PC-9 (cell line): ENCODE measurements around the gene KRTAP9-8. TPM values are rescaled to one million over a fixed set of nuclear protein-coding genes. Genes with fewer than 3 reads are reported as not detected.
"Not testable (repeated sequence)": the region's sequence is repeated elsewhere in the genome, so short reads cannot be mapped to it uniquely, and the experiment has no call there.

ENCODE experiments used
- BruUV-seq: library from RNA; stranded (reverse); fragments of 400-500 nt; replicated peaks from 2 replicates; lab custom pipeline; 2021; lab: Mats Ljungman, UMichigan
- CTCF ChIA-PET: fragments of 300-600 bp; sonication (Branson Sonifier 250); formaldehyde crosslinking; loops from one replicate; lab custom pipeline; 2022; ENCODE audit warnings: antibody characterized with exemption; lab: Charles Lee
- POLR2A ChIA-PET: fragments of 300-600 bp; sonication (Branson Sonifier 250); formaldehyde crosslinking; loops from one replicate; lab custom pipeline; 2022; ENCODE audit warnings: antibody characterized with exemption; ENCODE audit not compliant: unreplicated experiment; lab: Charles Lee
- DNase-seq, 2 experiments: peaks; one replicate each; pipeline versions ENCODE4 v3.0.0 to v3.0.0-alpha.2; 2015 to 2022; ENCODE audit warnings: mixed read lengths in 1 of 2
- H2AFZ ChIP-seq: fragments of 200-600 bp; sonication (generic); 2 replicates; pipeline ENCODE4 v1.8.1; 2017; ENCODE audit warnings: antibody characterized with exemption
- H3F3A ChIP-seq: fragments of 200-600 bp; sonication (generic); 2 replicates; pipeline ENCODE4 v1.8.1; 2017; ENCODE audit warnings: antibody characterized with exemption, mild to moderate bottlenecking, low read depth; ENCODE audit not compliant: insufficient read depth
- H3K27ac ChIP-seq: fragments of 200-600 bp; sonication (generic); 2 replicates; pipeline ENCODE4 v1.6.1; 2016; ENCODE audit warnings: mixed run types
- H3K27me3 ChIP-seq: fragments of 200-600 bp; sonication (generic); 2 replicates; pipeline ENCODE4 v1.6.1; 2016; ENCODE audit warnings: low read depth, mixed run types; ENCODE audit not compliant: insufficient read depth
- H3K36me3 ChIP-seq: fragments of 200-600 bp; sonication (generic); 2 replicates; pipeline ENCODE4 v1.6.1; 2016; ENCODE audit warnings: low read depth, mixed run types
- H3K4me1 ChIP-seq: fragments of 200-600 bp; sonication (generic); replicated peaks from 2 replicates; pipeline ENCODE4 v1.6.1; 2016; ENCODE audit warnings: mixed run types; ENCODE audit not compliant: insufficient read depth
- H3K4me2 ChIP-seq: fragments of 200-600 bp; sonication (generic); 2 replicates; pipeline ENCODE4 v1.6.1; 2017; ENCODE audit warnings: mixed run types
- H3K4me3 ChIP-seq: fragments of 200-600 bp; sonication (generic); 2 replicates; pipeline ENCODE4 v1.6.1; 2016; ENCODE audit warnings: mixed run types
- H3K79me2 ChIP-seq: fragments of 200-600 bp; sonication (generic); 2 replicates; pipeline ENCODE4 v1.6.1; 2017; ENCODE audit warnings: low read depth, mixed run types
- H3K9me2 ChIP-seq: fragments of 200-600 bp; sonication (generic); 2 replicates; pipeline ENCODE4 v1.8.1; 2017; ENCODE audit warnings: mild to moderate bottlenecking; ENCODE audit not compliant: insufficient read depth
- H3K9me3 ChIP-seq: fragments of 200-600 bp; sonication (generic); 2 replicates; pipeline ENCODE4 v1.8.1; 2016; ENCODE audit warnings: low read depth; ENCODE audit not compliant: insufficient read depth
- H4K20me1 ChIP-seq: fragments of 200-600 bp; sonication (generic); 2 replicates; pipeline ENCODE4 v1.8.1; 2017; ENCODE audit not compliant: insufficient read depth
- EZH2 ChIP-seq: fragments of 200-600 bp; sonication (generic); IDR thresholded peaks from 2 replicates; pipeline ENCODE4 v1.8.0; 2017; ENCODE audit warnings: antibody characterized with exemption, low read depth
- intact Hi-C: fragments of 100-400 bp; cut with micrococcal nuclease; formaldehyde crosslinking; loops from one replicate; pipeline ENCODE4 v1.10.0; 2022; ENCODE audit not compliant: unreplicated experiment
- total RNA-seq: library from RNA; stranded (reverse); gene quantifications from 2 replicates; pipeline ENCODE4 v1.2.3, GENCODE V29; 2021
- TF ChIP-seq, protein P1 (sequence below): fragments of 200-600 bp; sonication (generic); conservative IDR thresholded peaks from 2 replicates; pipeline ENCODE4 v1.6.1; 2017; ENCODE audit warnings: mixed run types, antibody characterized with exemption, mild to moderate bottlenecking, moderate library complexity

KRTAP9-8 gene
- total RNA-seq, 1 experiment from 2014 or later, result not detected

DNA sequence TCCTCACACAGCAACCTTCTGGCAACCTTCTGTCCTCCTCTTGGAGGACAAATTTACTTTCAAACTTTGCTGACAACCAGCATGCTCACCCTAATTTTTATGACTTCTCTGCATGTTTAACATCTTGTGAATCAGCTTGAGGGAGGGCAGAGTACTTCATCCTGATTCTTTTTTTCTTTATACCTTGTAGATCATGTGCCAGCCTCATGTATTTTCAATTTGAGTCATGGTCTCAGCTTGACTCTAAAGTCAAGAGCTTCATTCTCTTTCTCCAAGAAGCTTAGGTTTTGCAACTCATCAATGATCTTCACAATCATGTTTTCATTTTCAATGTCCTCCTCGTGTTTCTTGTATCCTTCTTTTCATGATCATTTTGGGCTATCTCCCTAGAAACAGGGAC, 34.1 kb downstream of the KRTAP9-8 start:
- Histone ChIP-seq H3K27me3 (no peaks in the 10 kb centered on the region), H3K27ac (no peak overlapping the region), H3K79me2 (no peaks in the 10 kb centered on the region), H3K4me2 (no peak overlapping the region), H3K4me3 (no peak overlapping the region), H3K4me1 (peaks cover 12% of the 10 kb centered on the region), H3K36me3 (no peaks in the 10 kb centered on the region), H3K9me2 (no peaks in the 10 kb centered on the region), H4K20me1 (no peaks in the 10 kb centered on the region), H2AFZ (no peak overlapping the region), H3F3A (no peaks in the 10 kb centered on the region), H3K9me3 (no peaks in the 10 kb centered on the region)
- no peak for TF ChIP-seq EZH2
- TF ChIP-seq, protein P1, sequence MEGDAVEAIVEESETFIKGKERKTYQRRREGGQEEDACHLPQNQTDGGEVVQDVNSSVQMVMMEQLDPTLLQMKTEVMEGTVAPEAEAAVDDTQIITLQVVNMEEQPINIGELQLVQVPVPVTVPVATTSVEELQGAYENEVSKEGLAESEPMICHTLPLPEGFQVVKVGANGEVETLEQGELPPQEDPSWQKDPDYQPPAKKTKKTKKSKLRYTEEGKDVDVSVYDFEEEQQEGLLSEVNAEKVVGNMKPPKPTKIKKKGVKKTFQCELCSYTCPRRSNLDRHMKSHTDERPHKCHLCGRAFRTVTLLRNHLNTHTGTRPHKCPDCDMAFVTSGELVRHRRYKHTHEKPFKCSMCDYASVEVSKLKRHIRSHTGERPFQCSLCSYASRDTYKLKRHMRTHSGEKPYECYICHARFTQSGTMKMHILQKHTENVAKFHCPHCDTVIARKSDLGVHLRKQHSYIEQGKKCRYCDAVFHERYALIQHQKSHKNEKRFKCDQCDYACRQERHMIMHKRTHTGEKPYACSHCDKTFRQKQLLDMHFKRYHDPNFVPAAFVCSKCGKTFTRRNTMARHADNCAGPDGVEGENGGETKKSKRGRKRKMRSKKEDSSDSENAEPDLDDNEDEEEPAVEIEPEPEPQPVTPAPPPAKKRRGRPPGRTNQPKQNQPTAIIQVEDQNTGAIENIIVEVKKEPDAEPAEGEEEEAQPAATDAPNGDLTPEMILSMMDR, result no peak
- POLR2A ChIA-PET, result no interaction called here
- intact Hi-C loops, result no loop called here
- DNase-seq, result no peak
- BruUV-seq, result no TSS peak
- CTCF ChIA-PET, result no interaction called here

DNA sequence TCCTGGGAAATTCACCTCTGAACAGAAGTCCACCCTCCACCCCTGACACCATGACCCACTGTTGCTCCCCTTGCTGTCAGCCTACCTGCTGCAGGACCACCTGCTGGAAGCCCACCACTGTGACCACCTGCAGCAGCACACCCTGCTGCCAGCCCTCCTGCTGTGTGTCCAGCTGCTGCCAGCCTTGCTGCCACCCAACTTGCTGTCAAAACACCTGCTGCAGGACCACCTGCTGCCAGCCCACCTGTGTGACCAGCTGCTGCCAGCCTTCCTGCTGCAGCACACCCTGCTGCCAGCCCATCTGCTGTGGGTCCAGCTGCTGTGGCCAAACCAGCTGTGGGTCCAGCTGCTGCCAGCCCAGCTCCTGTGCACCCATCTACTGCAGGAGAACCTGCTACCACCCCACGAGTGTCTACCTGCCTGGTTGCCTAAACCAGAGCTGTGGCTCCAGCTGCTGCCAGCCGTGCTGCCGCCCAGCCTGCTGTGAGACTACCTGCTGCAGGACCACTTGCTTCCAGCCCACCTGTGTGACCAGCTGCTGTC, 37.9 kb downstream of the KRTAP9-8 start, which contains the start of gene KRTAP9-7:
Gene KRTAP9-7, plus strand, starts transcription at position 51 of the 543 bp plus-strand sequence. Its CDS starts 0 bp downstream, at position 51.
- DNase-seq, result not testable (repeated sequence)

DNA sequence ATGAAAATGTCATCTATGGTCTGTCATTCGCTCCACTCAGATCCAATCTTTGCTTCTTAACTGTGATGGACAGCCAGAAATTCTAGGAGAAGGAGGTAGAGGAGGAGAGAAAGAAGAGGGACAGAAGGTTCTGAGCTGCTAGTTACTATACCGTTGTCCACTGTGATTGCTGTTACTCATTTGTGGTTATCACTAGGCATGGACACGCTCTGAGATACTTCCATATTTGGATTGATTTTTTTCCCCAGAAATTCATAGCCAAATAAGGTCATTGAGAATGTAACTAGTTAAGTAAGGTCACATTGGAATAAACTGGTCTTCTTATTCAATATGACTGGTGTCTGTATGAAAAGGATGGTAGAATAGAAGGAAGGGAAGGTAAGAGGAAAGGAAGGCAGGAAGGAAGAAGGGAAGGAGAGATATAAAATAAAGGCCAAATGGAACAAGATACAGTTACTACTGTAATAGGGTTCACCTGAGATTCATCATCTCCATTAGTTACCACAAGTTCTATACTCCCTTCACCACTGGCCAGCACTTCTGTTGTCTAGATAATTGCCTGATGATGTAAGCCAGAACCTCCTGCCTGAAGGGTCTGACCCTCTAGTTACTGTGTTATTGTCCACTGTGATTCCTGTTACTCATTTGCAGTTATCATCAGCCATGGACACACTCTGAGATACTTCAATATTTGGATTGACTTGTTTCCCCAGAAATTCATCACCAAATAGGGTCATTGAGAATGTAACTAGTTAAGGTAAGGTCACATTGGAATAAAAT, 40.6 kb downstream of the KRTAP9-8 start:
- TF ChIP-seq, protein P1, result no peak
- TF ChIP-seq EZH2, result no peak
- Histone ChIP-seq H3K9me3 (0 out of 2 replicates have a peak, but pooled peaks cover 2% of the 10 kb centered on the region), H3K4me2 (no peak overlapping the region), H3K27ac (no peak overlapping the region), H3K27me3 (no peaks in the 10 kb centered on the region), H3F3A (no peaks in the 10 kb centered on the region), H3K79me2 (no peaks in the 10 kb centered on the region), H3K4me1 (no peaks in the 10 kb centered on the region), H3K4me3 (no peak overlapping the region), H4K20me1 (no peaks in the 10 kb centered on the region), H3K9me2 (no peaks in the 10 kb centered on the region), H3K36me3 (no peaks in the 10 kb centered on the region), H2AFZ (no peak overlapping the region)
- DNase-seq, result no peak
- no TSS peak for BruUV-seq
- intact Hi-C loops, result no loop called here
- ChIA-PET POLR2A (no interaction called here), CTCF (no interaction called here)

More for the DNA sequence above, 37.9 kb downstream of the KRTAP9-8 start, which contains the start of gene KRTAP9-7:
- BruUV-seq, H3K27ac ChIP-seq, H3K4me1 ChIP-seq, H4K20me1 ChIP-seq, H3K27me3 ChIP-seq, intact Hi-C loops, H3K9me3 ChIP-seq, H3K36me3 ChIP-seq, H2AFZ ChIP-seq, POLR2A ChIA-PET, H3K4me2 ChIP-seq, H3K4me3 ChIP-seq, H3F3A ChIP-seq, CTCF ChIA-PET, H3K79me2 ChIP-seq, H3K9me2 ChIP-seq: not testable (repeated sequence)
